Kidney glomerular epithelial cell (primary cell): ENCODE measurements around the gene GLIS1.
A peak's percentile ranks its signal among the peaks of the same experiment; 100 is the strongest.

Experiments used
- DNase-seq: peaks from one replicate; lab custom pipeline; 2025; lab: John Stamatoyannopoulos, UW

GLIS1 gene

DNA sequence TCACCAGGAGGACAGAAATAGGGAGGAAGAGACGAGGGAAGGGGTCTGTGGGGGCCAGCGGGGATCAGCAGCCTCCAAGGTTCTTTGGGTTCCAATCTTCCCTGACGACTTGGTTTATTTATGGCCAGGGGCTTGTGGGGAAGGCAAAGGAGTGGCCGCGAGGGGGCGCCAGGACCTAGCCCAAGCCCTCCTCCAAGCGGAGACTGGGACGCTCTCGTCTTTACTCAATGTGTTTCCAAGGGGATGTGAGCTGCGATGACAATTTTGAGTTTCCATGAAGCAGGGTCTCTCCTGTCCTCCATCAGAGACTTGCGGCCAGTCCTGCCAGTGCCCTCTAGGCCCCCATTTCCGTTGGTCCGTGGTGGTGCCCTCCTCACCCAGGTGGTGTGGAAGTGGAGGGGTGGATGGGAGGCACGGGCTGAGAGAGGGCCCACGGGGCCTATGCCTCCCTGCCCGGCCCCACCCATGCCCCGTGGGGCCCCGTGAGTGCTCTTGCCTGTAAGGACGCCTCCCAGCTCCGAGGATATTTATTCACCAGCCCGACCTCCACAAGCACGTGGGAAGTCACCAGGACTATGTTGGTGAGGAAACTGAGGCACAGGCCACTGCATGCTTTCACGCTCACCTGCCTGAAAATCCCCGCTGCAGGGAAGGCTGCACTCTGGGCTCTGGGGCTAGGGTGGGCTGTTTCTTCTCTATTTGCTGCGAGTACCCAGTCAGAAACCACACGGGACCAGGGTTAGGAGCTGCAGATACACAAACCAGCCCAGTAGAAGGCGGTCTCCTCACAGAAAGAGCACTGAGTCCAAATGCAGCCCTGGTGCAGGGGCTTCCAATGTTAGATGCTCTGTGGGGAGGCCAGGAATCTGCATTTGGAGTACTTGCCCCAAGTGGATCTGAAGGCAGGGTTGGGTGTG lies 253.2 kb downstream of the GLIS1 start:
- DNase-seq: peak; percentile 52

DNA sequence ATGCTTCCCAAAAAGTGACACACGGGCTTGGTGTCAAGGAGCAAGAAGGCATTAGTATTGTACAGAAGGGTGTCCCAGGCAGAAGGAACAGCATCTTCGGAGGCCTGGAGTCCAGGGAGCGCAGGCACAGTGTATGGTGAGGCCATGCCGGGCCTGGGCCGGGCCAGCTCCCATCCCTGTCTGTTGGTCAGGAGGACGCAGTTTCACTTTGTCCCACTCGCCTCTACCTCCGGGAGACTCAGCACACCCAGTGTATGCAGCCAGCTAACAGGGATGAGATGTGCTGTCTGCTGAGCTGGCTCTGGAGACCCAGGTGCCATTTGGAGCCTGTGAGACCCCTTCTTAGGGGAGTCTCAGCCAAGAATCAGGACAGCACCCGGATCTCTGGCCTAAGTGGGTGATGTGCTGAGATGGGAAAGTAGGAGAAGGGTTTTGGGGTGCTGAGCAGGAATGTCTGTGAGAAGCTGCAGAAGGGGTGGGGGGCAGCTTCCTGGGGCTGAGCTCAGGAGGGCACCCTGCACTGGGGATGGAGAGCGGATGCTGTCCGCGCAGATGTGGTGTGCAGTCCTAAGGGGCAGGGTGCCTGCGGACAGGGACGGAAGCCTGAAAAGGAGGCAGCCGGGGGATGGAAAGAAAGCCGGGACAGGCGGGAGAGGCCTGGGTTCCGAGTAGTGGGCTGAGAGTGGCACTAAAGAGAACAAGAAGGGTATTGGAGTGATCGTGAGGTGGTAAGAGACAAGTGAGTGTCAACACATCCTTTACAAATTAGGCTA lies 254.1 kb downstream of the GLIS1 start:
- no peak for DNase-seq

DNA sequence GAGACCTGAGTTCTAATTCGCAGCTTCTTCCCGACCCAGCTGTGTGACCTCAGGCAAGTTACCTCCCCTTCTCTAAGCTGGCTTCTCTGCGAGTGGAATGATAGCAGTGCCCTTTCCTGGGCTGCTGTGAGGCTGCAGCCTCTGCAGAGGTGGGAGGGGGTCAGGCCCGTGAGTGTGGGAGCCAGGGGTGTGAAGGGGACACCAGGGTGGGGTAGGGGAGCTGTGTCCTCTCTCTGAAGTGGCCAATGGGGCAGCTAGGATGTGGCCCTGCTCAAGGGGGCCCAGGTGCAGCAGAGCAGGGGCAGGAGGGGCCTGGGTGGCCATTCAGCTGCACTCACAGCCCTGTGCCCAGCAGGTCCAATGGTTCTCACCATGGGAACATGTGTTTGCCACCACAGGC lies 255.3 kb downstream of the GLIS1 start:
- DNase-seq: no peak

DNA sequence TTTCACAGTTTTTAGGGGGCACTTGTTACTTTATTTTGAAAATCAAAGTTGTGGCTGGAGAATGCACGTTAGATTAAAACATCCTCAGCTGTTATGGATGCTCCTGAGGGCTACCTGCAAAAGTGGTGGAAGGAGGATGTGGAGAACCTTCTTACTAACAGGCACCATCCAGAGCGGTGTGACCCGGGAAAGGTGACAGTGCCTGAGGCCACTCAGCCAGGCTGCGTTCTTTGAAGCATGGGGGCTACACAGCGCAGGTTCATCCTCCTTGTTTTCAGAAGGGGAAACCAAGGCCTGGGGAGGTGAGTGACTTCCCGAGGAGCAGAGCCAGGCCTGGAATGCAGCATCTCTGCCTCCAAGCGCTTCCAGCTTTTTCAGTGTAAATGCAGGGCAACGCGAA lies 255.8 kb downstream of the GLIS1 start:
- no peak for DNase-seq

DNA sequence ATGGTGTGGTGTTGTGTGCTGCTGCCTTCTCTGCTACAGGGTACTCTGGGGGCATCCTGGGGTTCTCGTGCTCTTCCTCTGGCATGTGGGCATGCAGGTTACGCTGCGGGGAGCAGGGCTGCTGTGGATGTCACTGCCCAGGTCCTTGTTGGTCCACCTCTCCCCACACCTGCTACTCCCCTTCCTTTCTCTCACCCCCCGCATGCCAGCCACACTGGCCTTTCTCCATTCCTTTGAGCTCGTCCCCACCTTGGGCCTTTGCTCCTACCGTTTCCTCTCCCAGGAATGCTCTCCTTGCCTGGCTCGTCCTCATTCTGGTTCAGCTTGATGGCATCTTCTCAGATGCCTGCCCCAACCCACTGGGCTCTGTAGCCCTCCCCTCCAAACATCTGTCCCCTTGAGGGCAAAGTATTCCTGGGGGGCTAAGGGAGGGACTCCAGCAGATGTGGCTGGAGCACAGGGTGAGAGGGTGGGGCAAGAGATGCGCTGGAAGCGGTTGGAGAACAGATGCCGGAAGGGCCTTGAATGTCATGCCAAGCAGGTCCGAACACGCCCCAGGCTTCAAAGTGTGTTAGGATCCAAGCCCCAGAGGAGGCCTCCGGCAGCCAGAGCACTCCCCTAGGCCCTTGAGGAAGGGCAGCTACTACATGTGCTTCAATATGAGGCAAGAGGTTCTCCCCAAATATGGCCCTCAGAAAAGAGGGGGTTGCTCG lies 256.4 kb downstream of the GLIS1 start:
- no peak for DNase-seq

DNA sequence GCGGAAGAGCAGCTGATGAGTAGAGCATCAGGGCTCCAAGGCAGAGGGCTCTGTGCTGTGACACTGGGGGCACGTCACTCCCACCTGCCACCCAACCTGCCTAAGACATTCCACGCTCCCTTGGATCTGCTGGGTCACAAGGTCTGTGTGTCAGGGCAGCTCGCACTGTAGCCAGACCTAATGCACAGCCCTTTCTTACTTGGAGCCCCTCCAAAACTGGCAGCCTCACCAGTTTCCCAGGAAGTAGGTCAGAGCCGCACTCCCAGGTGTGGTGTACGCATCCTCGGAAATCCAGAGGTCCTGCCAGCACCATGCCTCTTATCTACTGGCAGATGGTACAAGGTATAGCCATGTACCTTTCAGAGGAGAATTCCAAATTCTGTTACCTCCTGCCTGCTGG lies 257.5 kb downstream of the GLIS1 start:
- DNase-seq: no peak

DNA sequence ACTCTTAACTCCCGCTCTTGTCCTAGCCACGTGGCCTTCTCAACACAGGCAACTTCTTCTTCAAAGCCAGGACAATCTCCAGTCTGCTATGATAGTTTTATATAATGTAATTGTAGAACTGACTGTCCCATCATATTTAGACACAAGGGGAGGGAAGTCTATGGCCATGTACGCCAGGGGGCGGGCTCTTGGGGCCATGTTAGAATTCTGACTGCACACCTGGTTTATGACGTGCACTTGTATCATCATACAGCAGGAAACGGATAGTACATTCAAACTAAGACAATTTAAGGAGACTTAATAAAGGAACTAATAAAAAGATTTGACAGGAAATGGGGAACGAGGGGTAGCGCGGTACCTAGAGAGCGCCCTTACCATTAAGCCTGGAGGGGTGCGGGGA lies 258.3 kb downstream of the GLIS1 start:
- DNase-seq: no peak

DNA sequence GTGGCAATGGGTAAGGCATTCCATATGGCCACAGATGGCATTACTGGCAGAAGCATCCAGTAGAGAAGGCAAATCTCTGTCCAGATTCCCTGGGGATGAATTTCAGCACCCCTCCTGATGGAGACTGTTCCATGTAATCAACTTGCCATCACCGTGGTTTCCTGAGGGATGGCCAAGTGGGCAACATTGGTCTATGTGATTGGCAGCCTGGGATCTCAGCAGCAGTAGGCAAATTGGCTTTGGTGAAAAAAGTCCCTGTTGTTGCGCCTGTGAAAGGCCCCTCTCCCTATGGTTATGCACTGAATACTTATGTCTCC lies 260.5 kb downstream of the GLIS1 start:
- DNase-seq: no peak

DNA sequence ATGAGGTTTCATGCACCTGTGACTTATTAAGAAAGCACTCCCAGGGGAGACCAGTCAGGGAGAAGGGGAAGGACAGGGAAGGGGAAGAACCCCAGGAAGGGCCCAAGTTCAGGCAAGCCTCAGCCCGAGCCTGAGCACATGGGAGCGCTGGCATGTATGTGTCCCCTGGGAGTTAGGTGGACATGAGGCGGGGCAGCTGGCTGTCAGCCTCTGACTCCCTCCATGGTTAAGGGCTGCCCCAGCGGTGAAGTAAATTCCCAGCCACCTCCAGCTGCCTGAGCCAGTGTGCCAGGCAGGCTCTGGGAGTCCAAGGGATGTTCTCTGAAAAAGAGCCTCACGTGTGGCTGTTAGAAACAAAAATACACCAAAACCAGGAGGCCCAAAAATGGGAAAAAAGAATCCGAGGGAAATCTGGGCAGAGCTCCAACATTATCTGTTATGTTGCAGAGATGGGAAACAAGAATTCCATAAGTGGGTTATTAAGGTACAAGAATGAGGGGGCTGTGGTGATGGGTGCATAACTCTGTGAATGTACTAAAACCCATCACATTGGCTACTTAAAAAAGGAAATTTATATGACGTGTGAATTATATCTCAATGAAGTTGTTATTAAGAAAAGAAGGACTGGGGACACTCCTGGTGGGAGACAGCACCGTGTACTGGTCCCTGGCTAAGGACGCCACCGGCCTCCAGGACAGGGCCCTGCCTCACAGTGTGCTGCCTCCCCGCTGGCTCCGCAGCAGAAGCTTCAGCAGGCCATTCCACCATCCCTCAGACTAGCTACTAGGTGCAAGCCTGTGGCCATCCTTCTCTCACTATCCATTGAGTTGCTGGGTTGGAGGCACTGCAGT lies 261.1 kb downstream of the GLIS1 start:
- DNase-seq: no peak

DNA sequence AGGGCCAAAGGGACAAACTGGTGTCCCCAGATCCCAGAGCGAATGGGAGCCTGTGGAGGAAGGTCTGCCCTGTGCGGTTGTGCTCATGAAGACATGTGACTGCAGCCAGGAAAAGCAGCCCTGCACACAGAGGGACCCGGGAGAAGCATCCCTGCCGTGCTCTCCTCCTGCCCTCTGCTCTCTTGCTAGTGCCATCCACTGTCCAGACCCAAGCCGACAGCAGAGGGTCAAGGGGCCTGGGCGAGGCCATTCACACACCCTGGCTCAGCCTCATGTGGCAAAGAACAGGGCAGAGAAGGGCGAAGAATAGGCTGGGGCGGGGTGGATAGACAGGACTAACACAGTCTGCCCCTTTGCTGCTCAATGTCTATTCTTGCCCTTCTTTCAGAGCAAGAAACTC lies 262.4 kb downstream of the GLIS1 start:
- DNase-seq: no peak

DNA sequence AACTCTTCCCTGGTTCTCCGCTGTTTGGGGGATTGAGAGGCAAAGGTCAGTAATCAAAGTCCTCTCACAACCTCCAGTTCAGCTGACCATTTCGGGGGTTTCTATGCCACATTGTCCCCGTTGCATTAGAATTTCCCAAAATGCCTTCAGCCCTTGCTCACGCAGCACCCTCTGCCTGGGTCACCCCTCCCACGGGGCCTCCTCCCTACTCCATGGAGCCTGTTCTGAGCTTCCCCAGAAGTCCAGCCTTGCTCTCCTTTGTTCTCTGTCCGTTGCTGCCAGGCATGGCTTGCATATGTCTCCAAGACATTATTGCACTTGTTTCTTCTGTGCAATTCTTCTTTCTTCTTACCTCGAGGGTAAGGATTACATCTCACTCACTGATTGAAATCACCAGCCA lies 263.3 kb downstream of the GLIS1 start:
- no peak for DNase-seq

DNA sequence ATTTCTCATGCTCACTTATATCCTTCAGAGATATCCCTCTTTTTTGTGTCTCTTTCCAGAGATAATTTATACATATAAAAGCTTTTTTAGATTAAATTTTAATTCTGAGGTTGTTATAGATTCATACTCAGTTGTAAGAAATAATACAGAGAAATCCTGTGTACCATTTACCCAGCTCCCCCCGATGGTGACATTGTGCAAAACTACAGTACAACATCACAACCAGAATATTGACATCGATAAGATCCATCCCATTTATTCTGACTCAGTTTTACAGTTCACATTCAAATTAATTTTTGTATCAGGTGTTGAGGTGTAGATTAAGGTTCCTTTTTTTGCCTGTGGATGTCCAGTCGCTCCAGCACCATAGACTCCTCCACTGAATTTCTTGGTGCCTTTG lies 265.5 kb downstream of the GLIS1 start:
- DNase-seq: no peak

DNA sequence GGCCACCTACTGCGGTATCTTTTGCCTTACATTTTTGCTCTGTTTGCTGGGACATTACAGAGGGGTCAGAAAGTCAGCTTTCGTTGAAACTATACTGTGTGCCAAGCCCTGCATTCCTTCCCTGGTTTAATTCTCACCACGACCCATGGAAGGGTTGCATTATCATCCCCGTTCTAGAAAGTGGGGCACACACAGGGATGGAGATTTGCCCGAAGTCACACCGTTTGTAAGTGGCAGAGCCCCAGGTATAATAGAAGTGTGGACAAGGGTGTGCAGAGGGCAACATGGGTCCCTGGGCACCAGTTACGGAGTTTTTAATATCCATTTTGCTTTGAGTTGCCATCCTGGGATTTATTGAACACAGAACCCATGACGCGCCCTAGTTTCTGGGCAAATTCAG lies 268.0 kb downstream of the GLIS1 start:
- DNase-seq: no peak

DNA sequence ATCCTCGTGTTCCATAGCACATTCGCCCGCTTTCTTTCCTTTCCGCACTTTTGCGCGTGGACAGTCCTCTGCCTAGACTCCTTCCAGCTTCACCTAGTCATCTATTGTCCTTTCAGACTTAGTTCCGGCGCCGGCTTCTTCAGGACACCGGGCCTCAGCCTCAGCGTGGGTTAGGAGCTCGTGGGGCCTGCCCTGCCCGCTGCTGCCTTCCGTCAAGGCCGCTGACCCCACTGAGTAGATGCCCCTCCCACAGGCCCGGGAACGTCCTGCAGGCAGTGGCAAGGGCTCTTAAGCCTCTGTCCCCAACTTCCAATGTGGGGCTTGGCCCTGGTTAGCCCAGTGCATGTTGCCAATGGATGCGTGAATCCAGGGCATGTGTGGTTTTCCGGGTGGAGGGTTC lies 268.4 kb downstream of the GLIS1 start:
- DNase-seq: no peak

DNA sequence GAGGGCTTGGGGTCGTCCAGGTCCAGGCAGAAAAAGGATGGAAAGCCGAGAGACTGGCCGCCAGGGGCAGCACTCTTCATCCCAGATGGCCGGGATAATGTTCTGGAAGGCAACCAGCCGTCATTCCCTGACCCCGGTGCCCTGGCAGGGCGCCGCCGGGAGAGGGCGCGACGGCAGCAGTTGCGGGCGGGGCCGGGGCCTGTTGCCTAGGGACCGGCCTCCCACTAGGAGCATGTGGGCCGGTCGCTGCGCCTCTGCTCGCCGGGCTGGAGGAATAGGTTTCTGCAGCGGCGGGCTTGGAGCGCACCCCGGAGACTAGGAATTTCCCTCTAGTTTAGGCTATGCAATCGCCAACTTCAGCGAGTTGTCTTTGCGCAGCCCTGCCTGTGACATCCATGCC lies 268.8 kb downstream of the GLIS1 start:
- peak; percentile 12 for DNase-seq

DNA sequence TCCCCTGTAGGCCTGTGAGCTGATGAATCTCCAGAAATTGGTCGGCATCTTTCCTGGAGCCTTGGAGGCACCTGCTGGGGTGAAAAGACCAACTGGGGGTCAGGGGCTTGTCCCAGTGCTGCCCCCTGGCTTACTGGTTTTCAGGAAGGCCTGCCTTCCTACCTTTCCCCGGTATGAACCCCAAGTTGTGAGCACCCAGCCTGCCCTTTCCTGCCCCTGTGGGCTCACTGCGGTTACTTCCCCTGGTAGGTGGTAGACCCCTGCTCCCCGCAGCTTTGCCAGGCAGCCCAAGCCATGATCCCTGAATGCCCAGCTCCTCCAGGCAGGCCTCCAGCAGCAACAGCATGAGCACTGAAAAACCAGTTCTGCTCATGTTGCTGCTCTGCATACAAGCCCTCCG lies 269.6 kb downstream of the GLIS1 start:
- no peak for DNase-seq

DNA sequence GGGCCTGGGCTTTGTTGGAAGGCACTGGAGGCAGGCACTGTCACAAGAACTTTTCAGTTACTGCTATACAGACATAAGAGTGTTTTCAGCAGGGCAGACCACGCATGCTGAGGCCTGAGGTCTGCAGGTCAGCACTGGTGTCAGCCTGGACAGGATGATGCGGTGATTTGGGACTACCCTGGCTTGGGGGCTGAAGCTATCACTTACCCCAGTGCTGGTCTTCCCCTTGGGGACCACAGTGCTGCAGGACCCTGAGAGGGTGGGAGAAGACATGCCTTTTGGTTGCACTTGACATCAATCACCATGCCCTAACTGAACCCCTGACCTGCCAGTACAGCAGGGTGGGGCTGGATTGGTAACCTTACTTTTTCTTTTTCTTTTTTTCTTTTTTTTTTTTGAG lies 270.6 kb downstream of the GLIS1 start:
- no peak for DNase-seq

DNA sequence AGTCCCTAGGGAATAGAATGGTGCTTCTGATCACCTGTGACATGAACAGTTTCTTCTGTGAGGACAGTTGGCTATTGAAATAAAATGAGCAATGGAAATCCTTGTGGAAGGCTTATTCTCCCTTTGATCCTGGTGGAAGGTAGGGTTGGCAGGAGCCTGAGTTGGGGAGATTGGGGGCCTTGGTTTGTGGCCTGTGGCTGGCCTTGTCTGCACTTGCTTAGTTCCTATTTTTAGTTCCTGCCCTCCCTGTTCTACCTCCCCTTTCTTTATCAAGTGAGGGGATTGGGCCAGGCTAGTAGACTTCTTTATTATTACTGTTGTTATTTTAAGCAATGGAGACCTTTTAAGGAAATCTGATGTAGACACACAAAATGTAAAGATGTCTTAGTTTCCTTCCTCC lies 271.6 kb downstream of the GLIS1 start:
- no peak for DNase-seq

DNA sequence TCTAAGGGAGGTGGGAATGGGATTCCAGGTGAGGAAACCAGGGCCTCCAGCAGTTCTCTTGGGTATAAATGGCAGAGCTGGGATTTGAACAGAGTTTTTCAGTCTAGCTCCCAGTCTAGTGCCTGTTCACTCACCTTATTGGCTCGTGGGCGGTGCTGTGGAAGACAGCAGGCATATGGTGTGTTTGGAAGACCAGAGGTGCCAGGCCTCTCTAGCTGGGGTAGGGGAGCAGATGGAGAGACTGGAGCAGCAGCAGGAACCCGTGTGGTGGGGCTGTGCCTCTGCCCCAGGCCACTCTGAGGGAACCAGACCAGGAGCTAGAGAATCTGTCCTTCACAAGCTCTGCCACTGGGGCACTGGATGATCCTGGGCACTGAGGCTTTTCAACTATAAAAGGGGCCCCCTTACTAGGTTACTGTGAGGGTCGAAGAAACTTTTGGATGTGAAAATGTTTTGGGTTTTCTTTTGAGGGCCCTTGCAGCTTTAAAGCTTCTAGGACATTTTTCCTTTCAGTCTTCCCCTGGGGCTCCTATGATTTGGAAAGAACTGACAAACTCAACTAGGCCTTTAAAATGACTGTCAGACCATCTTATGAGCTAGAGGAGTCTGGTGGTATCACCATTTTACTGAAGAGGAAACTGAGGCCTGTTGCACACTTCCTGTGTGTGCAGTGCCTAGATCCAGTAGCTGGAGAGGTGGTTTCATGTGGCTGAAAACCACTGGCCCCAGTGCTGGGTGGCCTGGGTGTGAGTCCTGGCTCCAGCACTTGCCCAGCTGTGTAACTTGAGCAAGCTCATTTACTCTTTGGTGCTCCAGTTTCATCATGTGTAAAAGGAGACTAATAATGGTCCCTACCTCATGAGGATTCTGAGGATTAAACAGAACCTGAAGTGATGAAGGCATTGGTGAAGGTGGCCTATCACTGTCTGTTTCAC lies 273.7 kb downstream of the GLIS1 start:
- no peak for DNase-seq

DNA sequence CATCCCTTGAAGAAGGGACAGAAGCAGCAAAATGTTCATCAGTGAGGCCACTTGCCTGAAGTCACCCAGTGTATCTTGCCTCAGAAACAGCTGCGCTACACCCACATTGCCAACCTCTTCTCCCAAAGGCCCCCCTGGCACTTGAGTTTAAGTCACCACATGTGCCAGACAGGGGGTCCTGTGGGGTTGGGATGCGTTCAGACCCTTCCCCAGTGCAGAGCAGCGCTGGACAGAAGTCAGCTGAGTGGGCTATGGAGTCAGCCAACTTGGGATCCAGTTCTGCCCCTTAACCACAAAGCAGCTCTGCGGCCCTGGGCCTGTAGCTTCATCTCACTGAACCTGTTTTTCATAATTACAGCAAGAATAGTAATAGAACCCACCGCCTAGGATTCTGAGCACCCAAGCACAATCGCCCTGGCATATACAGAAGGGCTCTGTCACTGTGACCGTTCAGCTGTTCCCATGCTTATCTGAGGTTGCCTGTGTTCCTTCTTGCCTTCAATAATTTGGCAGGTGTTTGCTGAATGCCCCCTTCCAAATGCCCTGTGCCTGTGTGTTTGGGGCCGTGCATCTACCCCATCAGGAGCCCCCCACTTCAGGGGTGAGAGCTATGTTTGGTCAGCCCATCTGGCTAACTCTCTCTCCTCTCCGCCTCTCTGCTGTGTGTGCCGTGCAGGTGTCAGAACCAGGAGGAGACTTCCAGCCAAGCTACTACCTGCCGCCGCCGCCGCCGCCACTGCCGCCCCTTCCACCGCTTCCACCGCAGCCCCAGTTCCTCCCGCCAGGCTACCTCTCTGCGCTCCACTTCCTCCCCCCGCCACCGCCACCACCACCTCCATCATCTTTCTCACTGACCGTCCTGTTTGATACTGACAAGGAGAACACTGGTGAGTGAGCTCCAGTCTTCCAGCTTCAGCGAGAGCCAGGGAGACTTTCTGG lies 274.7 kb downstream of the GLIS1 start:
- DNase-seq: no peak
